Vagina (tissue), 2 donors: Measurements from ENCODE around the gene DAG1. TPM values are rescaled to one million over a fixed set of nuclear protein-coding genes. Genes with fewer than 3 reads are reported as not detected.

ENCODE experiments used
- DNase-seq, 2 donors: peaks; one replicate each; pipeline ENCODE4 v3.0.0-alpha.2; 2017; ENCODE audit errors: extremely low spot score in 2 of 2
- H3K27ac ChIP-seq: fragments of 200-600 bp; sonication (generic); one replicate; pipeline ENCODE4 v1.5.1; 2019
- H3K27me3 ChIP-seq: fragments of 200-600 bp; sonication (generic); one replicate; pipeline ENCODE4 v1.5.1; 2019
- H3K36me3 ChIP-seq, 2 donors: fragments of 200-600 bp; sonication (generic); one replicate each; pipeline ENCODE4 v1.5.1; 2017 to 2019
- H3K4me1 ChIP-seq: fragments of 200-600 bp; sonication (generic); one replicate; pipeline ENCODE4 v1.5.1; 2019
- H3K4me3 ChIP-seq, 2 donors: fragments of 200-600 bp; sonication (generic); 1 replicate in 1 of 2; 2 replicates in 1 of 2; pipeline ENCODE4 v1.5.1; 2016 to 2019
- H3K9me3 ChIP-seq: fragments of 200-600 bp; sonication (generic); one replicate; pipeline ENCODE4 v1.5.1; 2019
- POLR2A ChIP-seq, 2 donors: fragments of 450-650 bp; IDR thresholded peaks; one replicate each; pipeline ENCODE4 v1.6.1; 2017; ENCODE audit warnings: antibody characterized with exemption in 2 of 2, mild to moderate bottlenecking in 2 of 2, moderate library complexity in 2 of 2
- POLR2AphosphoS5 ChIP-seq, 2 donors: sonication (generic); formaldehyde crosslinking; IDR thresholded peaks; one replicate each; pipeline ENCODE4 v1.9.0; 2017; ENCODE audit warnings: antibody characterized with exemption in 2 of 2, mild to moderate bottlenecking in 2 of 2, low read depth in 1 of 2; ENCODE audit not compliant: insufficient read depth in 1 of 2
- intact Hi-C: fragments of 100-400 bp; cut with DNase I; formaldehyde crosslinking; loops from one replicate; pipeline ENCODE4 v1.15.1; 2023
- total RNA-seq: library from RNA; depleted of rRNA; stranded (reverse); fragments of >200 nt; gene quantifications from one replicate; pipeline ENCODE4 v1.2.3, GENCODE V29; 2016
- TF ChIP-seq, protein P1 (sequence below), 3 experiments: fragments of 450-650 bp in 2 of 3; fragments of 200-600 bp in 1 of 3; sonication (generic) in 1 of 3; IDR thresholded peaks; one replicate each; pipeline ENCODE4 v1.5.1; 2017 to 2019; ENCODE audit warnings: antibody characterized with exemption in 3 of 3, mild to moderate bottlenecking in 2 of 3, moderate library complexity in 2 of 3

Gene DAG1
- total RNA-seq, 1 donor from 2014 or later: 46.7 TPM

DNA sequence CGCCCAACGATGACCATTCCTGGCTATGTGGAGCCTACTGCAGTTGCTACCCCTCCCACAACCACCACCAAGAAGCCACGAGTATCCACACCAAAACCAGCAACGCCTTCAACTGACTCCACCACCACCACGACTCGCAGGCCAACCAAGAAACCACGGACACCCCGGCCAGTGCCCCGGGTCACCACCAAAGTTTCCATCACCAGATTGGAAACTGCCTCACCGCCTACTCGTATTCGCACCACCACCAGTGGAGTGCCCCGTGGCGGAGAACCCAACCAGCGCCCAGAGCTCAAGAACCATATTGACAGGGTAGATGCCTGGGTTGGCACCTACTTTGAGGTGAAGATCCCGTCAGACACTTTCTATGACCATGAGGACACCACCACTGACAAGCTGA is 61.6 kb downstream of the DAG1 start:
- H3K4me1 ChIP-seq: no peaks in the 10 kb centered on the region
- H3K9me3 ChIP-seq: no peaks in the 10 kb centered on the region
- no peak for DNase-seq
- no peak overlapping the region for H3K27ac ChIP-seq
- H3K27me3 ChIP-seq: no peaks in the 10 kb centered on the region
- H3K36me3 ChIP-seq: peaks cover 0 to 26% of the 10 kb centered on the region in 2 donors
- no peak for TF ChIP-seq POLR2A (IDR thresholded peaks at IDR 0.05)
- no peak for TF ChIP-seq POLR2AphosphoS5 (IDR thresholded peaks at IDR 0.05; ENCODE audit: insufficient read depth in 1 of 2, low read depth in 1 of 2)
- TF ChIP-seq, protein P1, sequence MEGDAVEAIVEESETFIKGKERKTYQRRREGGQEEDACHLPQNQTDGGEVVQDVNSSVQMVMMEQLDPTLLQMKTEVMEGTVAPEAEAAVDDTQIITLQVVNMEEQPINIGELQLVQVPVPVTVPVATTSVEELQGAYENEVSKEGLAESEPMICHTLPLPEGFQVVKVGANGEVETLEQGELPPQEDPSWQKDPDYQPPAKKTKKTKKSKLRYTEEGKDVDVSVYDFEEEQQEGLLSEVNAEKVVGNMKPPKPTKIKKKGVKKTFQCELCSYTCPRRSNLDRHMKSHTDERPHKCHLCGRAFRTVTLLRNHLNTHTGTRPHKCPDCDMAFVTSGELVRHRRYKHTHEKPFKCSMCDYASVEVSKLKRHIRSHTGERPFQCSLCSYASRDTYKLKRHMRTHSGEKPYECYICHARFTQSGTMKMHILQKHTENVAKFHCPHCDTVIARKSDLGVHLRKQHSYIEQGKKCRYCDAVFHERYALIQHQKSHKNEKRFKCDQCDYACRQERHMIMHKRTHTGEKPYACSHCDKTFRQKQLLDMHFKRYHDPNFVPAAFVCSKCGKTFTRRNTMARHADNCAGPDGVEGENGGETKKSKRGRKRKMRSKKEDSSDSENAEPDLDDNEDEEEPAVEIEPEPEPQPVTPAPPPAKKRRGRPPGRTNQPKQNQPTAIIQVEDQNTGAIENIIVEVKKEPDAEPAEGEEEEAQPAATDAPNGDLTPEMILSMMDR (IDR thresholded peaks at IDR 0.05): no peak
- intact Hi-C loops: no loop called here
- no peak overlapping the region for H3K4me3 ChIP-seq

DNA sequence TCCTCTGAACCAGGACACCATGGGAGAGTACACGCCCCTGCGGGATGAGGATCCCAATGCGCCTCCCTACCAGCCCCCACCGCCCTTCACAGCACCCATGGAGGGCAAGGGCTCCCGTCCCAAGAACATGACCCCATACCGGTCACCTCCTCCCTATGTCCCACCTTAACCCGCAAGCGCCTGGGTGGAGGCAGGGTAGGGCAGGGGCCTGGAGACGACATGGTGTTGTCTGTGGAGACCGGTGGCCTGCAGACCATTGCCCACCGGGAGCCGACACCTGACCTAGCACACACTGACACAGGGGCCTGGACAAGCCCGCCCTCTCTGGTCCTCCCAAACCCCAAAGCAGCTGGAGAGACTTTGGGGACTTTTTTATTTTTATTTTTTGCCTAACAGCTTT is 63.0 kb downstream of the DAG1 start:
- no peaks in the 10 kb centered on the region for H3K4me1 ChIP-seq
- intact Hi-C loops: no loop called here
- H3K27me3 ChIP-seq: no peaks in the 10 kb centered on the region
- TF ChIP-seq POLR2AphosphoS5 (IDR thresholded peaks at IDR 0.05; ENCODE audit: insufficient read depth in 1 of 2, low read depth in 1 of 2) (no peak), POLR2A (IDR thresholded peaks at IDR 0.05) (no peak)
- TF ChIP-seq, protein P1 (IDR thresholded peaks at IDR 0.05): no peak
- H3K4me3 ChIP-seq: no peak overlapping the region
- no peak overlapping the region for H3K27ac ChIP-seq
- H3K9me3 ChIP-seq: no peaks in the 10 kb centered on the region
- peaks cover 0 to 26% of the 10 kb centered on the region in 2 donors for H3K36me3 ChIP-seq
- no peak for DNase-seq

DNA sequence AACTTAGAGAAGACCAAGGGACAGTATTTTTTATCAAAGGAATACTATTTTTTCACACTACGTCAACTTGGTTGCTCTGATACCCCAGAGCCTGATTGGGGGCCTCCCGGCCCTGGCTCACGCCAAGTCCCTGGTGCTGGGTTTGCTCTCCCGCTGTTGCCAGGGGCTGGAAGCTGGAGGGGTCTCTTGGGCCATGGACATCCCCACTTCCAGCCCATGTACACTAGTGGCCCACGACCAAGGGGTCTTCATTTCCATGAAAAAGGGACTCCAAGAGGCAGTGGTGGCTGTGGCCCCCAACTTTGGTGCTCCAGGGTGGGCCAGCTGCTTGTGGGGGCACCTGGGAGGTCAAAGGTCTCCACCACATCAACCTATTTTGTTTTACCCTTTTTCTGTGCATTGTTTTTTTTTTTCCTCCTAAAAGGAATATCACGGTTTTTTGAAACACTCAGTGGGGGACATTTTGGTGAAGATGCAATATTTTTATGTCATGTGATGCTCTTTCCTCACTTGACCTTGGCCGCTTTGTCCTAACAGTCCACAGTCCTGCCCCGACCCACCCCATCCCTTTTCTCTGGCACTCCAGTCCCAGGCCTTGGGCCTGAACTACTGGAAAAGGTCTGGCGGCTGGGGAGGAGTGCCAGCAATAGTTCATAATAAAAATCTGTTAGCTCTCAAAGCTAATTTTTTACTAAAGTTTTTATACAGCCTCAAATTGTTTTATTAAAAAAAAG is 63.9 kb downstream of the DAG1 start:
- DNase-seq: no peak
- H3K4me1 ChIP-seq: no peaks in the 10 kb centered on the region
- no peaks in the 10 kb centered on the region for H3K27me3 ChIP-seq
- H3K36me3 ChIP-seq: peaks cover 0 to 26% of the 10 kb centered on the region in 2 donors
- intact Hi-C loops: no loop called here
- no peak for TF ChIP-seq POLR2A (IDR thresholded peaks at IDR 0.05)
- TF ChIP-seq, protein P1 (IDR thresholded peaks at IDR 0.05): no peak
- no peak for TF ChIP-seq POLR2AphosphoS5 (IDR thresholded peaks at IDR 0.05; ENCODE audit: insufficient read depth in 1 of 2, low read depth in 1 of 2)
- no peak overlapping the region for H3K4me3 ChIP-seq
- H3K9me3 ChIP-seq: no peaks in the 10 kb centered on the region
- no peak overlapping the region for H3K27ac ChIP-seq

DNA sequence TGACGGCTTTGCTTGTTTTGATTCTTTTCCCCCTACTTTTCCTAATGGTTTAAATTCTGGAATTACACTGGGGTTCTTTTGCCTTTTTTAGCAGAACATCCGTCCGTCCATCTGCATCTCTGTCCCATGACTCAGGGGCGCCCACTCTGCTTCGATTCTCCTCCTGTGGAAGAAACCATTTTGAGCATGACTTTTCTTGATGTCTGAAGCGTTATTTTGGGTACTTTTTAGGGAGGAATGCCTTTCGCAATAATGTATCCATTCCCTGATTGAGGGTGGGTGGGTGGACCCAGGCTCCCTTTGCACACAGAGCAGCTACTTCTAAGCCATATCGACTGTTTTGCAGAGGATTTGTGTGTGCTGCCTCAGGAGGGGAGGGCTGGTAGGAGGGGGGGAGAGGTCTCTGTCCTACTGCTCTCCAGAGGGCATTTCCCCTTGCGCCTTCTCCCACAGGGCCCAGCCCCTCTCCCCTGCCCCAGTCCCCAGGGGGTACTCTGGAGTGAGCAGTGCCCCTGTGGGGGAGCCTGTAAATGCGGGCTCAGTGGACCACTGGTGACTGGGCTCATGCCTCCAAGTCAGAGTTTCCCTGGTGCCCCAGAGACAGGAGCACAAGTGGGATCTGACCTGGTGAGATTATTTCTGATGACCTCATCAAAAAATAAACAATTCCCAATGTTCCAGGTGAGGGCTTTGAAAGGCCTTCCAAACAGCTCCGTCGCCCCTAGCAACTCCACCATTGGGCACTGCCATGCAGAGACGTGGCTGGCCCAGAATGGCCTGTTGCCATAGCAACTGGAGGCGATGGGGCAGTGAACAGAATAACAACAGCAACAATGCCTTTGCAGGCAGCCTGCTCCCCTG is 64.7 kb downstream of the DAG1 start:
- H3K4me3 ChIP-seq: no peak overlapping the region
- H3K36me3 ChIP-seq: peaks cover 0 to 26% of the 10 kb centered on the region in 2 donors
- intact Hi-C loops: no loop called here
- no peaks in the 10 kb centered on the region for H3K27me3 ChIP-seq
- H3K27ac ChIP-seq: no peak overlapping the region
- no peak for DNase-seq
- TF ChIP-seq POLR2AphosphoS5 (IDR thresholded peaks at IDR 0.05; ENCODE audit: insufficient read depth in 1 of 2, low read depth in 1 of 2) (no peak), POLR2A (IDR thresholded peaks at IDR 0.05) (no peak)
- TF ChIP-seq, protein P1 (IDR thresholded peaks at IDR 0.05): no peak
- H3K4me1 ChIP-seq: peaks cover 4% of the 10 kb centered on the region
- H3K9me3 ChIP-seq: no peaks in the 10 kb centered on the region
